ENCODE data around the gene KLHL20. TPM values are rescaled to one million over a fixed set of nuclear protein-coding genes. Genes with fewer than 3 reads are reported as not detected.
"Not testable (repeated sequence)": the region's sequence is repeated elsewhere in the genome, so short reads cannot be mapped to it uniquely, and the experiment has no call there.

KLHL20 gene
- total RNA-seq, 1 experiment from 2014 or later: 17.7 TPM

- Histone ChIP-seq H3K9me3 (ENCODE audit: low read depth, low read length, poor library complexity, severe bottlenecking) (no peaks in the 10 kb centered on the region), H3K36me3 (ENCODE audit: insufficient read depth, low read length, poor library complexity, severe bottlenecking) (no peaks in the 10 kb centered on the region), H3K4me1 (ENCODE audit: insufficient read depth, low read length, poor library complexity, severe bottlenecking) (no peaks in the 10 kb centered on the region), H3K4me3 (ENCODE audit: low read depth, low read length, poor library complexity, severe bottlenecking) (no peak overlapping the region), H3K27me3 (replicated peaks; ENCODE audit: insufficient read depth, low read depth, low read length, poor library complexity) (no peaks in the 10 kb centered on the region), H3K27ac (ENCODE audit: low read depth, low read length, poor library complexity, severe bottlenecking) (no peak overlapping the region)
- TF ChIP-seq EZH2 (IDR thresholded peaks at IDR 0.05; ENCODE audit: borderline replicate concordance, low read depth, low read length, poor library complexity, severe bottlenecking) (no peak), CTCF (conservative IDR thresholded peaks at IDR 0.05; ENCODE audit: low read depth, low read length) (no peak)
- ChIA-PET POLR2A (ENCODE audit: low non-redundant PET) (no interaction called here), CTCF (no interaction called here)
- intact Hi-C loops (cut with micrococcal nuclease; ENCODE audit: unreplicated experiment): no loop called here
- no peak for DNase-seq (ENCODE audit: low spot score)
- BruUV-seq (replicated peaks): no TSS peak
Observed at GRCh38 chr1:173693238-173693637, 21.5 kb upstream of the KLHL20 start.

GRCh38 chr1:173701299-173701698 is 13.5 kb upstream of the KLHL20 start:
- H3K4me1 ChIP-seq (ENCODE audit: insufficient read depth, low read length, poor library complexity, severe bottlenecking); DNase-seq (ENCODE audit: low spot score); BruUV-seq (replicated peaks); CTCF ChIA-PET; H3K27me3 ChIP-seq (replicated peaks; ENCODE audit: insufficient read depth, low read depth, low read length, poor library complexity); H3K36me3 ChIP-seq (ENCODE audit: insufficient read depth, low read length, poor library complexity, severe bottlenecking); H3K4me3 ChIP-seq (ENCODE audit: low read depth, low read length, poor library complexity, severe bottlenecking); POLR2A ChIA-PET (ENCODE audit: low non-redundant PET); H3K27ac ChIP-seq (ENCODE audit: low read depth, low read length, poor library complexity, severe bottlenecking); intact Hi-C loops (cut with micrococcal nuclease; ENCODE audit: unreplicated experiment); H3K9me3 ChIP-seq (ENCODE audit: low read depth, low read length, poor library complexity, severe bottlenecking): not testable (repeated sequence)

GRCh38 chr1:173702736-173703135 is 12.0 kb upstream of the KLHL20 start:
- Histone ChIP-seq H3K4me3 (ENCODE audit: low read depth, low read length, poor library complexity, severe bottlenecking) (no peak overlapping the region), H3K27ac (ENCODE audit: low read depth, low read length, poor library complexity, severe bottlenecking) (no peak overlapping the region), H3K9me3 (ENCODE audit: low read depth, low read length, poor library complexity, severe bottlenecking) (no peaks in the 10 kb centered on the region), H3K27me3 (replicated peaks; ENCODE audit: insufficient read depth, low read depth, low read length, poor library complexity) (no peaks in the 10 kb centered on the region), H3K4me1 (ENCODE audit: insufficient read depth, low read length, poor library complexity, severe bottlenecking) (no peaks in the 10 kb centered on the region), H3K36me3 (ENCODE audit: insufficient read depth, low read length, poor library complexity, severe bottlenecking) (no peaks in the 10 kb centered on the region)
- intact Hi-C loops (cut with micrococcal nuclease; ENCODE audit: unreplicated experiment): no loop called here
- ChIA-PET CTCF (no interaction called here), POLR2A (ENCODE audit: low non-redundant PET) (no interaction called here)
- TF ChIP-seq EZH2 (IDR thresholded peaks at IDR 0.05; ENCODE audit: borderline replicate concordance, low read depth, low read length, poor library complexity, severe bottlenecking) (no peak), CTCF (conservative IDR thresholded peaks at IDR 0.05; ENCODE audit: low read depth, low read length) (no peak)
- no peak for DNase-seq (ENCODE audit: low spot score)
- no TSS peak for BruUV-seq (replicated peaks)

GRCh38 chr1:173705117-173705516 is 9.7 kb upstream of the KLHL20 start:
- DNase-seq (ENCODE audit: low spot score): no peak
- BruUV-seq (replicated peaks): no TSS peak
- ChIA-PET CTCF (no interaction called here), POLR2A (ENCODE audit: low non-redundant PET) (no interaction called here)
- intact Hi-C loops (cut with micrococcal nuclease; ENCODE audit: unreplicated experiment): no loop called here
- TF ChIP-seq CTCF (conservative IDR thresholded peaks at IDR 0.05; ENCODE audit: low read depth, low read length) (no peak), EZH2 (IDR thresholded peaks at IDR 0.05; ENCODE audit: borderline replicate concordance, low read depth, low read length, poor library complexity, severe bottlenecking) (no peak)
- Histone ChIP-seq H3K36me3 (ENCODE audit: insufficient read depth, low read length, poor library complexity, severe bottlenecking) (no peaks in the 10 kb centered on the region), H3K27me3 (replicated peaks; ENCODE audit: insufficient read depth, low read depth, low read length, poor library complexity) (no peaks in the 10 kb centered on the region), H3K4me1 (ENCODE audit: insufficient read depth, low read length, poor library complexity, severe bottlenecking) (no peaks in the 10 kb centered on the region), H3K27ac (ENCODE audit: low read depth, low read length, poor library complexity, severe bottlenecking) (no peak overlapping the region), H3K4me3 (ENCODE audit: low read depth, low read length, poor library complexity, severe bottlenecking) (no peak overlapping the region), H3K9me3 (ENCODE audit: low read depth, low read length, poor library complexity, severe bottlenecking) (no peaks in the 10 kb centered on the region)
